DOHH2 (cell line): ENCODE results near the gene CLEC9A.

Experiments
- H3F3A ChIP-seq: fragments of 200-600 bp; sonication (generic), shearing (Covaris generic); 2 replicates; pipeline ENCODE4 v1.6.0; 2016; ENCODE audit warnings: antibody characterized with exemption, mild to moderate bottlenecking; ENCODE audit not compliant: control insufficient read depth, insufficient read depth
- H3K27ac ChIP-seq: fragments of 200-600 bp; sonication (generic); 2 replicates; pipeline ENCODE4 v1.5.1; 2014; ENCODE audit warnings: low read depth, mild to moderate bottlenecking, low read length, moderate library complexity
- H3K27me3 ChIP-seq: fragments of 200-600 bp; sonication (generic); 2 replicates; pipeline ENCODE4 v1.6.1; 2014; ENCODE audit warnings: mild to moderate bottlenecking, low read length, mixed read lengths; ENCODE audit not compliant: control insufficient read depth
- H3K36me3 ChIP-seq: fragments of 200-600 bp; sonication (generic); 2 replicates; pipeline ENCODE4 v1.6.1; 2014; ENCODE audit warnings: mild to moderate bottlenecking, low read length, moderate library complexity, mixed read lengths; ENCODE audit not compliant: control insufficient read depth
- H3K4me1 ChIP-seq: fragments of 200-600 bp; sonication (generic); 2 replicates; pipeline ENCODE4 v1.6.1; 2014; ENCODE audit warnings: mild to moderate bottlenecking, low read length, mixed read lengths; ENCODE audit not compliant: control insufficient read depth
- H3K4me2 ChIP-seq: fragments of 200-600 bp; sonication (generic); 2 replicates; pipeline ENCODE4 v1.6.0; 2014; ENCODE audit warnings: mild to moderate bottlenecking, low read length, moderate library complexity
- H3K4me3 ChIP-seq: fragments of 200-600 bp; sonication (generic); 2 replicates; pipeline ENCODE4 v1.5.1; 2014; ENCODE audit warnings: mild to moderate bottlenecking, low read length, mixed read lengths
- H3K79me2 ChIP-seq: fragments of 200-600 bp; sonication (generic); 2 replicates; pipeline ENCODE4 v1.6.1; 2014; ENCODE audit warnings: mild to moderate bottlenecking, low read length, mixed read lengths; ENCODE audit not compliant: control insufficient read depth
- H3K9me2 ChIP-seq: fragments of 200-600 bp; sonication (generic); replicated peaks from 2 replicates; pipeline ENCODE4 v1.6.1; 2014; ENCODE audit warnings: mild to moderate bottlenecking, low read length, mixed read lengths; ENCODE audit not compliant: control insufficient read depth
- H3K9me3 ChIP-seq: fragments of 200-600 bp; sonication (generic); 2 replicates; pipeline ENCODE4 v1.6.1; 2014; ENCODE audit warnings: antibody characterized with exemption, low read length, mixed read lengths; ENCODE audit not compliant: control insufficient read depth, insufficient read depth
- H4K20me1 ChIP-seq: fragments of 200-600 bp; sonication (generic); 2 replicates; pipeline ENCODE4 v1.6.0; 2014; ENCODE audit warnings: low read depth, mild to moderate bottlenecking, antibody characterized with exemption, low read length, moderate library complexity; ENCODE audit not compliant: control insufficient read depth, insufficient read depth
- CTCF ChIP-seq: fragments of 200-600 bp; sonication (generic); IDR thresholded peaks from one replicate; pipeline ENCODE4 v1.5.1; 2014; ENCODE audit warnings: antibody characterized with exemption, mild to moderate bottlenecking, low read depth, low read length; ENCODE audit not compliant: poor library complexity, severe bottlenecking
- EZH2phosphoT487 ChIP-seq: fragments of 200-600 bp; sonication (generic); IDR thresholded peaks from 2 replicates; pipeline ENCODE4 v1.6.1; 2017; ENCODE audit warnings: borderline replicate concordance, mild to moderate bottlenecking, antibody characterized with exemption, low read length, moderate library complexity, mixed read lengths

Gene CLEC9A

GRCh38 chr12:10084733-10085132 is 54.3 kb downstream of the CLEC9A start:
- Histone ChIP-seq H3K79me2 (no peaks in the 10 kb centered on the region), H3K36me3 (no peaks in the 10 kb centered on the region), H3K27me3 (peaks cover 7% of the 10 kb centered on the region), H3K4me2 (no peak overlapping the region), H3K4me3 (no peak overlapping the region), H3K4me1 (no peaks in the 10 kb centered on the region), H3K9me2 (no peaks in the 10 kb centered on the region), H3K9me3 (no peaks in the 10 kb centered on the region), H4K20me1 (no peaks in the 10 kb centered on the region), H3K27ac (no peak overlapping the region), H3F3A (no peaks in the 10 kb centered on the region)
- TF ChIP-seq EZH2phosphoT487 = no peak
- no peak for TF ChIP-seq CTCF

GRCh38 chr12:10086387-10086786 is 55.9 kb downstream of the CLEC9A start:
- Histone ChIP-seq H3K79me2 (no peaks in the 10 kb centered on the region), H3K36me3 (no peaks in the 10 kb centered on the region), H3K27me3 (peaks cover 17% of the 10 kb centered on the region), H4K20me1 (no peaks in the 10 kb centered on the region), H3K27ac (no peak overlapping the region), H3K9me3 (no peaks in the 10 kb centered on the region), H3K4me1 (no peaks in the 10 kb centered on the region), H3K4me2 (no peak overlapping the region), H3F3A (no peaks in the 10 kb centered on the region), H3K4me3 (no peak overlapping the region), H3K9me2 (no peaks in the 10 kb centered on the region)
- no peak for TF ChIP-seq CTCF
- no peak for TF ChIP-seq EZH2phosphoT487

GRCh38 chr12:10088031-10088430 is 57.5 kb downstream of the CLEC9A start:
- TF ChIP-seq CTCF = no peak
- TF ChIP-seq EZH2phosphoT487 = no peak
- Histone ChIP-seq H3K4me2 (no peak overlapping the region), H4K20me1 (no peaks in the 10 kb centered on the region), H3K4me3 (no peak overlapping the region), H3K9me3 (no peaks in the 10 kb centered on the region), H3K9me2 (no peaks in the 10 kb centered on the region), H3F3A (no peaks in the 10 kb centered on the region), H3K27me3 (peaks cover 17% of the 10 kb centered on the region), H3K36me3 (no peaks in the 10 kb centered on the region), H3K4me1 (no peaks in the 10 kb centered on the region), H3K79me2 (no peaks in the 10 kb centered on the region), H3K27ac (no peak overlapping the region)
